Glomerular visceral epithelial cell (primary cell): ENCODE results near the gene SLC16A2.

Experiments used
- DNase-seq: peaks from one replicate; pipeline ENCODE4 v3.0.0-alpha.2; 2016; ENCODE audit errors: extremely low spot score

The SLC16A2 gene

GRCh38 chrX:74536152-74536831, 115.0 kb downstream of the SLC16A2 start:
- DNase-seq = peak; percentile 92

GRCh38 chrX:74536832-74537371, 115.6 kb downstream of the SLC16A2 start:
- DNase-seq = no peak

- DNase-seq = no peak
Observed at GRCh38 chrX:74540635-74541249, 119.4 kb downstream of the SLC16A2 start.

DNA sequence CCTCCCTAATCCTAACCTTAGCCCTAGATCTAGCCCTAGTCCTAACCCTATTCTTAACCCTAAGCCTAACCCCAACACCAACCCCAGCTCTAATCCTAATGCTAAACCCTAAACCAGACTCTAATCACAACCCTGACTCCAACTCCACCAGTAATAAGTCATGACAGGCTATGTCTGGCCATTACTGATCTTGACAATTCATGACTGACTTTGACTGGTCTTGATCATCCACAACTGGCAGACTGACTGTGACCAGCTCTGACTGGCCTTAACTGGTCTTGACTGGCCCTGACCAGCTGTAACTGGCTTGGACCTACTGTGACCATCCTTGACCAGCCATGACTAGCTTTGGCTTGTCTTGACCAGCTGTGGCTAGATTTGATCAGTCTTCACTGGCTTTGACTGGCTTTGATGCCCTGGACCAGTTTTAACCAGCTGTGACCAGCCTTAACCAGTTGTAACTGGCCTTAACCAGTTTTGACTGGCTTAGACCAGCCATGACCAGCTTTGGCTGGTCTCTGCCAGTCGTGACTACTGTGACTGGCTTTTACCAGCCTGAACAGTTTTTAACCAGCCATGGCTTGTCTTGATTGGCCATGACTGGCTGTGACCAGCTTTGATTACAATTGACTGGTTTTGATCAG, 124.7 kb downstream of the SLC16A2 start:
- DNase-seq = no peak

GRCh38 chrX:74546984-74547383, 125.7 kb downstream of the SLC16A2 start:
- no peak for DNase-seq

- DNase-seq = peak; percentile 76
Observed at GRCh38 chrX:74550295-74550802, 129.1 kb downstream of the SLC16A2 start.

DNA sequence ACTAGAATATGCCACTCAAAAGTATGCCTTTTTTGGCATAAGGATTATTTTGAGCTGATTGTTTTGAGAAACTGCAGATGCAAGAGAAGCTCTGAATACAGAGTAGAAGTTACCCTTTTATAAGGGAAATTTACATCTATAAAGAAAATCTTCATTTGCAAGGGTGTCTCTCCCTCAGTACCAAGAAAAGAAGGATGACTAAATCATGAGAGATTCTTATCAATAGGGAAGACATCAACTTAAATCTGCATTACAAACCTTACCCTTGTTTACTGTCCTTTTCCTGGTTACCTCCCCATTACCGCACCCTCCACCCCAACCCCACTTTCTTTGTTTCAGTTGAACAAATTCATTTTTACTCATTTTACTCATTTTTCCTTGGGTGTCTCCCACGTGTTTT, 130.6 kb downstream of the SLC16A2 start:
- DNase-seq = no peak

DNA sequence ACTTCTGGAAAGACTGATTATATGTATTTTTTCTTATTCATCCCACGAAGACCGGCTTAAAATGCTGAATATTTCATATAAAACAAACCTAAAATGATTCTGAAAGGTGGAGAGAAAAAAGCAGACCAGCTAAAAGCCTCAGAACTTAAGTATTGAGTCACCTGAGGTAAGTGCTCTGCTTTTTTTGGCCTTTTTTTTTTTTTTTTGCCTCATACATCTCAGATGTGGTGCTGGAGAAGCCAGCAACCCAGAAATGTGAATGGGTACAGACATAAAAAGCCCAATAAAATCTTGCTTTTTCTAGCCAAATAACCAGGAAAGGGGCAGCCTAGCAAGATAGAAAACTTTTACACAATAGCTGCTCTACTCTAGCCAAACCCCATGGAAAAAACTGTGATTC, 136.1 kb downstream of the SLC16A2 start:
- no peak for DNase-seq

GRCh38 chrX:74578137-74578536, 156.8 kb downstream of the SLC16A2 start:
- no peak for DNase-seq

DNA sequence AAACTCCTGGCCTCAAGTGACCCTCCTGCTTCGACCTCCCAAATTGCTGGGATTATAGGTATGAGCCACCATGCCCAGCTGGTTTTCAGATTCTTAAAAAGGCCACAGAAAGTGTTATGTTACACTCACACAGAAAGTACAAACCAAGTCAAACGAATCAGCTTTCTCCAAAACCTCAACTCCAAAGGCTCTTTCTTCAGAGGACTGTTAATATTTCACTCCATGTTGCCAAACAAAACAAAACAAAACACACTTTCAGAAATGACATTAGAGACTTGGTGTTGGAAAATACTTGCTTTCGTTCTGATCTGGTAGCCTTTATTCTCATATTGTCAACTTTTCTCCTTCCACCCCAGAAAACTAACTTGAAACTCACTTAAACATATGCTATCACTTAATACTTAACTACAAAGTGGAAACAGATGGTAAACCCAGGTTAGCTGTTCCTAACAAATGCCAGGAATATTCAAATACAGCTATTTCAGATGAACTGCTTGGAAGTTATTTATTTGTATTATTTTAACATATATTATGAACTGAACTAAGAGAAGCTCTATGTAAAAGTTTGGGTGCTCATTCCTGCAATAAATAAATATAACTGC, 158.4 kb downstream of the SLC16A2 start:
- DNase-seq = no peak
